HepG2 (cell line): ENCODE measurements around the gene ATG2B. TPM values are rescaled to one million over a fixed set of nuclear protein-coding genes. Genes with fewer than 3 reads are reported as not detected.

Source experiments
- CBFB ChIP-seq: sonication (generic); formaldehyde crosslinking; IDR thresholded peaks from 2 replicates; pipeline ENCODE4 v1.4.0; 2020; ENCODE audit warnings: missing genetic modification reagents
- DDIT3 ChIP-seq: sonication (generic); formaldehyde crosslinking; IDR thresholded peaks from 2 replicates; pipeline ENCODE4 v1.4.0; 2020; ENCODE audit warnings: mild to moderate bottlenecking, missing genetic modification reagents
- FOSL1 ChIP-seq: sonication (generic); formaldehyde crosslinking; IDR thresholded peaks from 2 replicates; pipeline ENCODE4 v1.9.0; 2021; ENCODE audit warnings: missing genetic modification reagents, borderline replicate concordance
- FOXA1 ChIP-seq, 2 experiments: fragments of 450-650 bp in 1 of 2; sonication (generic) in 1 of 2; formaldehyde crosslinking in 1 of 2; IDR thresholded peaks; 2 replicates each; pipeline versions ENCODE4 v1.4.0 to v1.6.1; 2016 to 2020; ENCODE audit warnings: missing genetic modification reagents in 1 of 2
- FOXA3 ChIP-seq: IDR thresholded peaks from 2 replicates; pipeline ENCODE4 v1.6.1; 2016; ENCODE audit warnings: missing genetic modification reagents, missing compliant biosample characterization
- HDAC2 ChIP-seq: sonication (generic); formaldehyde crosslinking; IDR thresholded peaks from 2 replicates; pipeline ENCODE4 v1.4.0; 2020; ENCODE audit warnings: missing genetic modification reagents
- PHF20 ChIP-seq: sonication (generic); formaldehyde crosslinking; IDR thresholded peaks from 2 replicates; pipeline ENCODE4 v1.5.0; 2020; ENCODE audit warnings: mild to moderate bottlenecking, missing genetic modification reagents
- PLSCR1 ChIP-seq: sonication (generic); formaldehyde crosslinking; IDR thresholded peaks from 2 replicates; pipeline ENCODE4 v1.5.0; 2020; ENCODE audit warnings: missing genetic modification reagents, mild to moderate bottlenecking, borderline replicate concordance
- PTBP1 ChIP-seq: fragments of 200-400 bp; formaldehyde crosslinking; IDR thresholded peaks from 2 replicates; pipeline ENCODE4 v1.6.1; 2018; ENCODE audit warnings: low read length, low read depth; ENCODE audit not compliant: poor library complexity, severe bottlenecking
- SP4 ChIP-seq: sonication (generic); formaldehyde crosslinking; IDR thresholded peaks from 2 replicates; pipeline ENCODE4 v1.8.1; 2023; ENCODE audit warnings: mild to moderate bottlenecking, missing genetic modification reagents
- XBP1 ChIP-seq: sonication (generic); formaldehyde crosslinking; IDR thresholded peaks from 2 replicates; pipeline ENCODE4 v1.5.0; 2020; ENCODE audit warnings: missing genetic modification reagents
- YEATS2 ChIP-seq: sonication (generic); formaldehyde crosslinking; IDR thresholded peaks from 2 replicates; pipeline ENCODE4 v1.4.0; 2020; ENCODE audit warnings: missing genetic modification reagents, borderline replicate concordance
- ZNF451 ChIP-seq: sonication (generic); formaldehyde crosslinking; IDR thresholded peaks from 2 replicates; pipeline ENCODE4 v1.5.0; 2020; ENCODE audit warnings: mild to moderate bottlenecking, missing genetic modification reagents
- ZNF503 ChIP-seq: sonication (generic); formaldehyde crosslinking; IDR thresholded peaks from 2 replicates; pipeline ENCODE4 v1.4.0; 2020; ENCODE audit warnings: missing genetic modification reagents
- ZNF556 ChIP-seq: sonication (generic); formaldehyde crosslinking; IDR thresholded peaks from 2 replicates; pipeline ENCODE4 v1.4.0; 2020; ENCODE audit warnings: mild to moderate bottlenecking, missing genetic modification reagents, borderline replicate concordance
- ZNF570 ChIP-seq: sonication (generic); formaldehyde crosslinking; IDR thresholded peaks from 2 replicates; pipeline ENCODE4 v1.4.0; 2020; ENCODE audit warnings: mild to moderate bottlenecking, missing genetic modification reagents, borderline replicate concordance
- ZNF598 ChIP-seq: sonication (generic); formaldehyde crosslinking; IDR thresholded peaks from 2 replicates; pipeline ENCODE4 v1.5.1; 2020; ENCODE audit warnings: mild to moderate bottlenecking, missing genetic modification reagents, borderline replicate concordance
- polyA plus RNA-seq, 8 experiments: library from polyadenylated mRNA; depleted of rRNA in 3 of 8; stranded (reverse) in 7 of 8; unstranded in 1 of 8; fragments of >200 nt; fragmentation: Illumina TruSeq in 4 of 8; extraction: Trizol in 4 of 8; gene quantifications; 2 replicates each; pipeline versions ENCODE4 v1.2.1 to v1.2.3, GENCODE V29; 2011 to 2016; ENCODE audit warnings: low read depth in 4 of 8, missing spikeins in 1 of 8, mixed read lengths in 1 of 8; ENCODE audit not compliant: insufficient read depth in 1 of 8
- total RNA-seq, 5 experiments: library from RNA; depleted of rRNA; stranded (reverse); fragments of >200 nt; fragmentation: Illumina TruSeq; extraction: Trizol; gene quantifications; 2 replicates each; pipeline ENCODE4 v1.2.3, GENCODE V29; 2016; ENCODE audit warnings: low read depth in 1 of 5
- TF ChIP-seq, protein P1 (sequence below): sonication (generic); formaldehyde crosslinking; IDR thresholded peaks from 2 replicates; pipeline ENCODE4 v1.8.0; 2022; ENCODE audit warnings: mild to moderate bottlenecking, missing genetic modification reagents, moderate library complexity
- TF ChIP-seq, protein P2 (sequence below): sonication (generic); formaldehyde crosslinking; IDR thresholded peaks from 2 replicates; pipeline ENCODE4 v1.8.0; 2022; ENCODE audit warnings: missing genetic modification reagents, mild to moderate bottlenecking, inconsistent platforms, borderline replicate concordance
- TF ChIP-seq, protein P3 (sequence below): sonication (generic); formaldehyde crosslinking; IDR thresholded peaks from 2 replicates; pipeline ENCODE4 v1.4.0; 2020; ENCODE audit warnings: missing genetic modification reagents
- TF ChIP-seq, protein P4 (sequence below): sonication (generic); formaldehyde crosslinking; IDR thresholded peaks from 2 replicates; pipeline ENCODE4 v1.4.0; 2020; ENCODE audit warnings: mild to moderate bottlenecking, missing genetic modification reagents

ATG2B gene
- total and polyA plus RNA-seq, 2 of the 13 experiments (the other 11 are each of a cell fraction or from before 2014, with no cell fraction given) = 7.4 to 7.5 TPM

GRCh38 chr14:96362071-96362964 is 823 bp downstream of the ATG2B start (continued):
- TF ChIP-seq ZNF598 (CRISPR knock-in tag) = no peak
- no peak for TF ChIP-seq PLSCR1 (CRISPR knock-in tag)
- TF ChIP-seq, protein P1, sequence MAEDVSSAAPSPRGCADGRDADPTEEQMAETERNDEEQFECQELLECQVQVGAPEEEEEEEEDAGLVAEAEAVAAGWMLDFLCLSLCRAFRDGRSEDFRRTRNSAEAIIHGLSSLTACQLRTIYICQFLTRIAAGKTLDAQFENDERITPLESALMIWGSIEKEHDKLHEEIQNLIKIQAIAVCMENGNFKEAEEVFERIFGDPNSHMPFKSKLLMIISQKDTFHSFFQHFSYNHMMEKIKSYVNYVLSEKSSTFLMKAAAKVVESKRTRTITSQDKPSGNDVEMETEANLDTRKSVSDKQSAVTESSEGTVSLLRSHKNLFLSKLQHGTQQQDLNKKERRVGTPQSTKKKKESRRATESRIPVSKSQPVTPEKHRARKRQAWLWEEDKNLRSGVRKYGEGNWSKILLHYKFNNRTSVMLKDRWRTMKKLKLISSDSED (CRISPR knock-in tag) = no peak
- TF ChIP-seq ZNF451 (CRISPR knock-in tag) = no peak
- TF ChIP-seq ZNF570 (CRISPR knock-in tag) = no peak
- no peak for TF ChIP-seq XBP1 (CRISPR knock-in tag)
- TF ChIP-seq DDIT3 = no peak
- TF ChIP-seq, protein P2, sequence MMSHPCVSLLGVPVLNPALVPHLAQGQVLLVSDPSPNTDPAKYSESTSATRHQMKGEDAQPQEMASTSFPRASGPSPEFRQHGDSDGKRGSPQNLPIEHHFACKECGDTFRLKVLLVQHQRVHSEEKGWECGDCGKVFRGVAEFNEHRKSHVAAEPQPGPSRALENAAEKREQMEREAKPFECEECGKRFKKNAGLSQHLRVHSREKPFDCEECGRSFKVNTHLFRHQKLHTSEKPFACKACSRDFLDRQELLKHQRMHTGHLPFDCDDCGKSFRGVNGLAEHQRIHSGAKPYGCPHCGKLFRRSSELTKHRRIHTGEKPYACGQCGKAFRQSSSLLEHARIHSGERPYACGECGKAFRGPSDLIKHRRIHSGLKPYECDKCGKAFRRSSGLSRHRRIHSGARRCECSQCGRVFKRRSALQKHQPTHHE (CRISPR knock-in tag) = no peak
- TF ChIP-seq, protein P3, sequence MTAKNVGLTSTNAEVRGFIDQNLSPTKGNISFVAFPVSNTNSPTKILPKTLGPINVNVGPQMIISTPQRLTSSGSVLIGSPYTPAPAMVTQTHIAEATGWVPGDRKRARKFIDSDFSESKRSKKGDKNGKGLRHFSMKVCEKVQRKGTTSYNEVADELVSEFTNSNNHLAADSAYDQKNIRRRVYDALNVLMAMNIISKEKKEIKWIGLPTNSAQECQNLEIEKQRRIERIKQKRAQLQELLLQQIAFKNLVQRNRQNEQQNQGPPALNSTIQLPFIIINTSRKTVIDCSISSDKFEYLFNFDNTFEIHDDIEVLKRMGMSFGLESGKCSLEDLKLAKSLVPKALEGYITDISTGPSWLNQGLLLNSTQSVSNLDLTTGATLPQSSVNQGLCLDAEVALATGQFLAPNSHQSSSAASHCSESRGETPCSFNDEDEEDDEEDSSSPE = no peak
- TF ChIP-seq SP4 = no peak
- no peak for TF ChIP-seq PHF20 (CRISPR knock-in tag)
- no peak; the same call in 1 of the 2 replicates for TF ChIP-seq ZNF503 (CRISPR knock-in tag)
- TF ChIP-seq ZNF556 (CRISPR knock-in tag) = no peak
- no peak for TF ChIP-seq FOSL1 (CRISPR knock-in tag)
- TF ChIP-seq FOXA3 = peak; percentile 45; the same call in 1 of the 2 replicates
- TF ChIP-seq PTBP1 = no peak
- TF ChIP-seq FOXA1 (IDR thresholded peaks at IDR 0.05) = no peak
- 0 out of 2 replicates have a peak, but pooled peaks have one; percentile 32 for TF ChIP-seq FOXA1 (CRISPR knock-in tag; IDR thresholded peaks at IDR 0.05)
- TF ChIP-seq HDAC2 (CRISPR knock-in tag) = no peak
- no peak for TF ChIP-seq CBFB (CRISPR knock-in tag)
- no peak for TF ChIP-seq YEATS2 (CRISPR knock-in tag)
- TF ChIP-seq, protein P4, sequence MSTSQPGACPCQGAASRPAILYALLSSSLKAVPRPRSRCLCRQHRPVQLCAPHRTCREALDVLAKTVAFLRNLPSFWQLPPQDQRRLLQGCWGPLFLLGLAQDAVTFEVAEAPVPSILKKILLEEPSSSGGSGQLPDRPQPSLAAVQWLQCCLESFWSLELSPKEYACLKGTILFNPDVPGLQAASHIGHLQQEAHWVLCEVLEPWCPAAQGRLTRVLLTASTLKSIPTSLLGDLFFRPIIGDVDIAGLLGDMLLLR = no peak
